GM19397 (cell line): ENCODE measurements around the gene RAMP1.

Source experiments
- ATAC-seq: cut with Tn5 transposase; IDR thresholded peaks from one replicate; pipeline ENCODE4 v1.9.1; 2021; ENCODE audit warnings: mild to moderate bottlenecking, moderate library complexity; ENCODE audit not compliant: unreplicated experiment

The RAMP1 gene

GRCh38 chr2:237892984-237893595 is 33.7 kb downstream of the RAMP1 start:
- no peak for ATAC-seq

- ATAC-seq, result no peak
Measured at GRCh38 chr2:237894396-237894979, 35.1 kb downstream of the RAMP1 start.

DNA sequence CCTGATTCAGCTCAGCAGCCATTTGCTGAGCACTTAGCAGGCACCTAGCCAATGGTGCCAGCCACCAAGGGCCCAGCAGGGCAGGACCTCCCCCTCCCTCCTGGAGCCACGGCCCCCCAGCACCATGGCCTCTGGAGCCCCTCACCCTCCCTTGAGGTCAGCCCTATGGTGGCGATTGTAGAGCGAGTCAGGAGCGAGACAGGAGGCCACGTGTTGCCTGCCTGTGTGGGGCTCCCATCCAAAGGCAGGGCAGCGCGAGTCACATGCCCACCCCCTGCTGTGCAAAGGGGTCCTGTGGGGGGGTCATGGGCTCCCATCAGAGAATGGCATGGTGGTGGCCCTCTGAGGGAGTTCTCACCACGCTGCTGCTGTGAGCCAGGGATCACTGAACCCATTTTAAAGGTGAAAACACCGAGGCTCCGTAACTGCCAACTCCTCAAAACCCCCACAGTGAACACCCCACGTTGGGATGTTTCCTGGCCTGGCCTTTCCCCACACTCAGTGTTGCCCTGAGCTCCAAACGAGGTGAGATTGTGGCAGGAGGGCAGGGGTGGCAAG is 35.6 kb downstream of the RAMP1 start:
- ATAC-seq, result no peak

GRCh38 chr2:237895544-237896506 is 36.4 kb downstream of the RAMP1 start:
- no peak for ATAC-seq

DNA sequence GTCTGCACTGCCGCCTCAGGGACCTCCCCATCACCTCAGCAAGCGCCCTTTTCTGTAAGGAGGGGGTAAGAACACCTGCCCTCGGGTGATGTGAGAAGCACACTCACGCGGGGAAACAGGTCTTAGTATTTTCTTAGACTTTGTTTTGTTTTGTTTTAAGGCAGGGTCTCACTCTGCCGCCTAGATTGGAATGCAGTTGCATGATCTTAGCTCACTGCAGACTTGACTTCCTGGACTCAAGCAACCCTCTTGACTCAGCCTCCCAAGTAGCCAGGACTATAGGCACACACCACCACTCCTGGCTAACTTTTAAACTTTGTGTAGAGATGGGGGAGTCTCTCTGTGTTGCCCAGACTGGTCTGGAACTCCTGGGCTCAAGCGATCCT is 37.1 kb downstream of the RAMP1 start:
- ATAC-seq, result no peak

- ATAC-seq, result no peak
Measured at GRCh38 chr2:237896956-237897355, 37.5 kb downstream of the RAMP1 start.

DNA sequence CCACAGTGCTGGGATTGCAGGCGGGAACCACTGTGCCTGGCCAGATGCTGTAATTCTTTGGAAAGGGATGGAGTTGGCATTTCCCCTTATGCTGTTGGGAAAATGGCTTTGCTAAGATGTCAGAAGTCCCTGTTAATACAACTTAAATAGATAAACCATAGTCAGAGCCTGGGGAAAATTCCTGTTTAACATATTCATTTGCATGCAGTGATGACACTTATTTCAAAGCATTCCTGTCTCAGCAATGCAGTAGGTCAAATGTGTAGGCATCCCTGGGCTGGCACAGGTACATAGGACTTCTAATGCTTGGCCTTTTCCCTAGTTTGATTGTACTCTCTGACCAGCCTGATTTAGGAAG is 38.6 kb downstream of the RAMP1 start:
- ATAC-seq, result no peak

GRCh38 chr2:237900891-237901831 is 41.7 kb downstream of the RAMP1 start:
- no peak for ATAC-seq

DNA sequence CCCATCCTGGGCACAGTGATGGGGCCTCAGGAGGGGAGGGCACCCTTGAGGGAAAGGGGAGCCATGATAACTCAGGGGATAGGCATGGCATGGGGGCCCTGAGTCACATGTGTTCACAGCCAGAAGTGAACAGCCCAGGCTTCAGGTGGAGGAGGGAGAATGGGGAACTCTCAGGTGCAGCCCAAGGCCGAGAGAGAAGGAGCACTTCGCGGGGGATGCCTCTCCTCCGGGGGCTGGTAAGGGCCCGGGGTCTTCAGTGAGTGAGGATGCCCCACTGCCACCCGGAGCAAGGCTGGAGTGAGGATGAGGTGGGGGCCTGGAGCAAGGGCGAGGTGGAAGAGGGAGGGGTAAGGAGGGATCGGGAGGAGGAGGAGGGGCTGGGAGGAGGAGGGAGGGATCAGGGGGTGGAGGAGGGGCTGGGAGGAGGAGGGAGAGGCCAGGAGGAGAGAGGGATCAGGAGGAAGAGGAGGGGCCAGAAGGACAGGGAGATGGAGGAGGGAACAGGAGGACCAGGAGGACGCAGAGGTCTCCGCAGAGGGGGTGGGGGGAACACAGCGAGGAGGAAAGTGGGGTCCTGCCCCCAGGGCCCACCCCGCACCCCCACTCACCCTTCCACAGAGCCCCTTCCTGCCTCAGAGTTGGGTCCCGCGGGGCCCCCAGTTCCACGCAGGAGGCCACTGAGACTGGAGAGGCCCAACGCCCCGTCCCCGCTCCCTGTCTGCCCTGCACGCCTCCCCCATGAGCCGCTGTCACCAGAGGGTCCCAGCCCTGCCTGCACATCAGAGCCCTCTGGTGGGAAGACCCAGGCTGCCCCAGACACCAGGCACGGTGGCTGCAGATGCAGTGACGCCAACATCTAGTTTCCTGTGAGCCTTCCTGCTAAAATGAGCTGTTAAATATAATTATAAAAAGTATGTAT is 42.8 kb downstream of the RAMP1 start:
- ATAC-seq, result no peak

DNA sequence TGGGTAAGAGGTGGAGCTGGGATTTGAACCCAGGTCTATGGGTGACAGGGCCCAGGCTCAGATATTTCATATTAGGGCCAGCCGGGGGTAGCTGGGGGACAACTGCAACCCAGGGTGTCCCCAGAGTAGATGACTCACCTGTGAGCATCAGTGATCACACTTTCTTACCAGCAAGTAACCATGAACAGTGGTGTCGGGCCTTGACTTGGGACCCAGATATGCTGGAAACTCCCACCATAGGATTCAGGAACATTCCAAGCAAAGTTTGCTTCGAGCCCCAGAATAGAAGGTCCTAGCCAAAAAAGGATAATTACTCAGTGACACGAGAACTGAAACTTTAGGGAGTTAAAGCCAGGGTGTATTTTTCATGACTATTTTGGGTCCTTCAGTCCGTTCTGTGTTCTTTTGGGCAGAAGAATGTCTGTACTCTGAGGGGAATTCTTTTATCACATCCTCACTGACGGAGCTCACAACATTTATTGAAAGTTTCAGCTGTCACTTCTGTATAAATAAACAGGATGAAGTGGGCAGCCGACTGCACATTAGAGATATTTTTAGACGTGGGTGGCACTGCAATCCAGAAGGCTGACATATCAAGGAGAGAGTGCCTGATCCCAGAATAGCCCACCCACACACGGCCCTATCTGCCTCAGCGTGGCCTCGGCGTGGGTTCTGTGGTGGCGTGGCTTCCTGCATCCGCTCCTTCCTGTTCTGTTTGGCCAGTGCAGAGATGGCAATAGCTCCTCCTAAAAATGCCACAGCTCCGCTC is 45.6 kb downstream of the RAMP1 start:
- ATAC-seq, result no peak

GRCh38 chr2:237907144-237907543 is 47.7 kb downstream of the RAMP1 start:
- no peak for ATAC-seq

GRCh38 chr2:237909075-237909695 is 49.8 kb downstream of the RAMP1 start:
- ATAC-seq, result no peak

- no peak for ATAC-seq
Measured at GRCh38 chr2:237909801-237910475, 50.5 kb downstream of the RAMP1 start.

DNA sequence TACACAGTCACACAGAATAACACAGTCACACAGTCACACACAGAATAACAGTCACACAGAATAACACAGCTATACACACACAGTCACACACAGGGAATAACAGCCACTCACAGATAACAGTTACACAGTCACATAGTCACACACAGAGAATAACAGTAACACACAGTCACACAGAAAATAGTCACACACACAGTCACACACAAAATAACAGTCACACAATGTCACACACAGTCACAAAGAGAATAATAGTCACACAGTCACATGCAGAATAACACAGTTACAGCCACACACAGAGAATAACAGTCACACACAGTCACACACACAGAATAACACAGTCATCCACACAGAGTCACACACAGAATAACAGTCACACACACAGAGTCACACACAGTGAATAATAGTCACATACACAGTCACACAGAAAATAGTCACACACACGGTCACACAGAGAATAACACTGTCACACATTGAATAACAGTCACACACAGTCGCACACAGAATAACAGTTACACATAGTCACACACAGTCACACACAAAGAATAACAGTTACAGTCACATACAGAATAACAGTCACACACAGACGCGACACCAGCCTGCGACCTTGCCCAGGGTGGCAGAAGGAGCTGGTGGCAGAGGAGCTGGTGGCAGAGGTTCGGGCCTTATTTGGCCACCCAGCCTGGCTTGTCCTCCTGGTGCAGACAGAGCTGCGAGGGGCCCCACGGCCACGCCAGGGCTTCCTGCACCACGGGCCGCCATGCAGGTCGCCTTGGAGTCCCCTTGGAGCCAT is 51.3 kb downstream of the RAMP1 start:
- ATAC-seq, result no peak

DNA sequence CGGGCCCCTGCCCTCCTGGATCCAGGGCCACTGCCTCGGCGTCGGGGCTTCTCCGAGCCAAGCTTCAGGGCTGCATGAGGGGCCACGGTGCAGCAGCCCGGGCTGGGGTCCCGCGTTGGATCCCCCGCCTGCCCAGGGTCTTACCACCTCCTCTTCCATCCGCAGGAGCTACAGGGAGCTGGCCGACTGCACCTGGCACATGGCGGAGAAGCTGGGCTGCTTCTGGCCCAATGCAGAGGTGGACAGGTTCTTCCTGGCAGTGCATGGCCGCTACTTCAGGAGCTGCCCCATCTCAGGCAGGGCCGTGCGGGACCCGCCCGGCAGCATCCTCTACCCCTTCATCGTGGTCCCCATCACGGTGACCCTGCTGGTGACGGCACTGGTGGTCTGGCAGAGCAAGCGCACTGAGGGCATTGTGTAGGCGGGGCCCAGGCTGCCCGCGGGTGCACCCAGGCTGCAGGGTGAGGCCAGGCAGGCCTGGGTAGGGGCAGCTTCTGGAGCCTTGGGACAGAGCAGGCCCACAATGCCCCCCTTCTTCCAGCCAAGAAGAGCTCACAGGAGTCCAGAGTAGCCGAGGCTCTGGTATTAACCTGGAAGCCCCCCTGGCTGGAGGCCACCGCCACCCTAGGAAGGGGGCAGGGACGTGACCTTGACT is 52.1 kb downstream of the RAMP1 start:
- ATAC-seq, result no peak
